GM23338 (cell line): Measurements from ENCODE around the gene MYO3B. TPM values are rescaled to one million over a fixed set of nuclear protein-coding genes. Genes with fewer than 3 reads are reported as not detected.
A peak's percentile ranks its signal among the peaks of the same experiment; 100 is the strongest.

Source experiments
- ATAC-seq: fragments of 200-7000 bp; cut with Tn5 transposase; 3 replicates; pipeline ENCODE4 v1.9.1; 2020
- DNase-seq: peaks from one replicate; pipeline ENCODE4 v3.0.0-alpha.2; 2015; ENCODE audit warnings: low spot score
- H2AFZ ChIP-seq: fragments of 200-600 bp; sonication (generic); 2 replicates; pipeline ENCODE4 v1.8.0; 2016; ENCODE audit warnings: antibody characterized with exemption, mild to moderate bottlenecking, moderate library complexity
- H3F3A ChIP-seq: fragments of 200-600 bp; sonication (generic); replicated peaks from 2 replicates; pipeline ENCODE4 v1.8.0; 2017; ENCODE audit warnings: antibody characterized with exemption, mixed run types, low read depth
- H3K27ac ChIP-seq: fragments of 200-600 bp; sonication (generic); 2 replicates; pipeline ENCODE4 v1.6.1; 2016; ENCODE audit warnings: low read depth
- H3K27me3 ChIP-seq: fragments of 200-600 bp; sonication (generic); 2 replicates; pipeline ENCODE4 v1.8.0; 2016; ENCODE audit warnings: mild to moderate bottlenecking, mixed run types, moderate library complexity; ENCODE audit not compliant: insufficient read depth
- H3K36me3 ChIP-seq: fragments of 200-600 bp; sonication (generic); 2 replicates; pipeline ENCODE4 v1.8.0; 2016; ENCODE audit warnings: mild to moderate bottlenecking; ENCODE audit not compliant: insufficient read depth
- H3K4me1 ChIP-seq: fragments of 200-600 bp; sonication (generic); 2 replicates; pipeline ENCODE4 v1.8.0; 2016; ENCODE audit warnings: mild to moderate bottlenecking, moderate library complexity; ENCODE audit not compliant: insufficient read depth
- H3K4me2 ChIP-seq: fragments of 200-600 bp; sonication (generic); 2 replicates; pipeline ENCODE4 v1.7.1; 2017; ENCODE audit warnings: mixed run types
- H3K4me3 ChIP-seq: fragments of 200-600 bp; sonication (generic); 2 replicates; pipeline ENCODE4 v1.6.1; 2016; ENCODE audit warnings: mixed run types
- H3K79me2 ChIP-seq: fragments of 200-600 bp; sonication (generic); replicated peaks from 2 replicates; pipeline ENCODE4 v1.8.0; 2017; ENCODE audit warnings: mild to moderate bottlenecking; ENCODE audit not compliant: insufficient read depth
- H3K9me2 ChIP-seq: fragments of 200-600 bp; sonication (generic); 2 replicates; pipeline ENCODE4 v1.8.0; 2017; ENCODE audit not compliant: insufficient read depth
- H4K20me1 ChIP-seq: fragments of 200-600 bp; sonication (generic); replicated peaks from 2 replicates; pipeline ENCODE4 v1.8.0; 2017; ENCODE audit warnings: mild to moderate bottlenecking; ENCODE audit not compliant: insufficient read depth
- H3K27ac Mint-ChIP-seq: 2 replicates; pipeline ENCODE4 v1.8.0; 2020; ENCODE audit warnings: inconsistent platforms, mild to moderate bottlenecking, moderate library complexity, mixed read lengths
- H3K27me3 Mint-ChIP-seq: 3 replicates; pipeline ENCODE4 v1.8.0; 2022; ENCODE audit warnings: low read depth, mild to moderate bottlenecking, moderate library complexity, mixed read lengths, inconsistent platforms; ENCODE audit not compliant: insufficient read depth, poor library complexity
- H3K36me3 Mint-ChIP-seq: 3 replicates; pipeline ENCODE4 v1.8.0; 2021; ENCODE audit warnings: low read depth, mild to moderate bottlenecking, inconsistent platforms, moderate library complexity, mixed read lengths
- H3K4me1 Mint-ChIP-seq: 3 replicates; pipeline ENCODE4 v1.8.0; 2020; ENCODE audit warnings: mild to moderate bottlenecking, inconsistent platforms, mixed read lengths
- H3K4me3 Mint-ChIP-seq: 3 replicates; pipeline ENCODE4 v1.8.0; 2021; ENCODE audit warnings: moderate library complexity, mild to moderate bottlenecking, inconsistent platforms, mixed read lengths
- H3K9me3 Mint-ChIP-seq: 3 replicates; pipeline ENCODE4 v1.8.0; 2020; ENCODE audit warnings: moderate library complexity, mild to moderate bottlenecking, inconsistent platforms, mixed read lengths
- CREB1 ChIP-seq: fragments of 250-450 bp; sonication (Bioruptor Pico); IDR thresholded peaks from 2 replicates; pipeline ENCODE4 v1.5.0; 2020; ENCODE audit warnings: low read depth, mild to moderate bottlenecking, moderate library complexity
- CTCF ChIP-seq, 2 experiments: fragments of 200-600 bp in 1 of 2; sonication (generic) in 1 of 2; conservative IDR thresholded peaks; 2 replicates each; pipeline versions ENCODE4 v1.5.1 to v1.6.1; 2016 to 2017; ENCODE audit warnings: antibody characterized with exemption in 2 of 2, low read depth in 2 of 2, mild to moderate bottlenecking in 2 of 2, moderate library complexity in 1 of 2
- EZH2phosphoT487 ChIP-seq: fragments of 200-600 bp; sonication (generic); IDR thresholded peaks from one replicate; pipeline ENCODE4 v1.8.1; 2018; ENCODE audit warnings: antibody characterized with exemption; ENCODE audit not compliant: unreplicated experiment
- JUNB ChIP-seq: IDR thresholded peaks from one replicate; pipeline ENCODE4 v1.6.1; 2016; ENCODE audit warnings: antibody characterized with exemption; ENCODE audit not compliant: unreplicated experiment
- REST ChIP-seq: IDR thresholded peaks from one replicate; pipeline ENCODE4 v1.6.1; 2018; ENCODE audit warnings: antibody characterized with exemption; ENCODE audit not compliant: unreplicated experiment
- ZNF114 ChIP-seq: fragments of 250-450 bp; sonication (Bioruptor Pico); IDR thresholded peaks from 2 replicates; pipeline ENCODE4 v1.5.0; 2020; ENCODE audit warnings: mild to moderate bottlenecking, moderate library complexity
- ZNF331 ChIP-seq: fragments of 250-450 bp; sonication (Bioruptor Pico); IDR thresholded peaks from 2 replicates; pipeline ENCODE4 v1.5.0; 2020; ENCODE audit warnings: low read depth, mild to moderate bottlenecking, moderate library complexity
- polyA plus RNA-seq: library from polyadenylated mRNA; unstranded; fragments of >200 nt; fragmentation: Nextera tagmentation; extraction: Ambion mirVana; gene quantifications from 2 replicates; pipeline ENCODE4 v1.2.1, GENCODE V29; 2016
- total RNA-seq: library from RNA; depleted of rRNA; stranded (reverse); fragments of >200 nt; shearing (Covaris generic); gene quantifications from 2 replicates; pipeline ENCODE4 v1.2.3, GENCODE V29; 2014
- TF ChIP-seq, protein P1 (sequence below): fragments of 250-450 bp; sonication (Bioruptor Pico); IDR thresholded peaks from 2 replicates; pipeline ENCODE4 v1.5.0; 2020; ENCODE audit warnings: mild to moderate bottlenecking, moderate library complexity

Gene MYO3B
- total and polyA plus RNA-seq, 2 experiments from 2014 or later, result 0.42 TPM; not detected in 1

GRCh38 chr2:170145191-170145590 is 32.8 kb upstream of the MYO3B start:
- peaks cover 5% of the 10 kb centered on the region; the same call in 1 of the 2 replicates for H3K36me3 ChIP-seq
- H3K27ac Mint-ChIP-seq, result no peak overlapping the region
- H3F3A ChIP-seq, result no peaks in the 10 kb centered on the region
- H3K36me3 Mint-ChIP-seq, result peaks cover 3% of the 10 kb centered on the region; the same call in 2 of the 3 replicates
- H3K9me3 Mint-ChIP-seq, result peaks cover 10% of the 10 kb centered on the region
- H3K4me3 ChIP-seq, result no peak overlapping the region
- H3K4me3 Mint-ChIP-seq, result no peak overlapping the region
- no peak for ATAC-seq
- TF ChIP-seq REST (no peak), CREB1 (CRISPR knock-in tag) (no peak), EZH2phosphoT487 (no peak), JUNB (no peak), ZNF114 (no peak), CTCF (conservative IDR thresholded peaks at IDR 0.05; ENCODE audit: low read depth in 2 of 2) (no peak), ZNF331 (no peak)
- TF ChIP-seq, protein P1, sequence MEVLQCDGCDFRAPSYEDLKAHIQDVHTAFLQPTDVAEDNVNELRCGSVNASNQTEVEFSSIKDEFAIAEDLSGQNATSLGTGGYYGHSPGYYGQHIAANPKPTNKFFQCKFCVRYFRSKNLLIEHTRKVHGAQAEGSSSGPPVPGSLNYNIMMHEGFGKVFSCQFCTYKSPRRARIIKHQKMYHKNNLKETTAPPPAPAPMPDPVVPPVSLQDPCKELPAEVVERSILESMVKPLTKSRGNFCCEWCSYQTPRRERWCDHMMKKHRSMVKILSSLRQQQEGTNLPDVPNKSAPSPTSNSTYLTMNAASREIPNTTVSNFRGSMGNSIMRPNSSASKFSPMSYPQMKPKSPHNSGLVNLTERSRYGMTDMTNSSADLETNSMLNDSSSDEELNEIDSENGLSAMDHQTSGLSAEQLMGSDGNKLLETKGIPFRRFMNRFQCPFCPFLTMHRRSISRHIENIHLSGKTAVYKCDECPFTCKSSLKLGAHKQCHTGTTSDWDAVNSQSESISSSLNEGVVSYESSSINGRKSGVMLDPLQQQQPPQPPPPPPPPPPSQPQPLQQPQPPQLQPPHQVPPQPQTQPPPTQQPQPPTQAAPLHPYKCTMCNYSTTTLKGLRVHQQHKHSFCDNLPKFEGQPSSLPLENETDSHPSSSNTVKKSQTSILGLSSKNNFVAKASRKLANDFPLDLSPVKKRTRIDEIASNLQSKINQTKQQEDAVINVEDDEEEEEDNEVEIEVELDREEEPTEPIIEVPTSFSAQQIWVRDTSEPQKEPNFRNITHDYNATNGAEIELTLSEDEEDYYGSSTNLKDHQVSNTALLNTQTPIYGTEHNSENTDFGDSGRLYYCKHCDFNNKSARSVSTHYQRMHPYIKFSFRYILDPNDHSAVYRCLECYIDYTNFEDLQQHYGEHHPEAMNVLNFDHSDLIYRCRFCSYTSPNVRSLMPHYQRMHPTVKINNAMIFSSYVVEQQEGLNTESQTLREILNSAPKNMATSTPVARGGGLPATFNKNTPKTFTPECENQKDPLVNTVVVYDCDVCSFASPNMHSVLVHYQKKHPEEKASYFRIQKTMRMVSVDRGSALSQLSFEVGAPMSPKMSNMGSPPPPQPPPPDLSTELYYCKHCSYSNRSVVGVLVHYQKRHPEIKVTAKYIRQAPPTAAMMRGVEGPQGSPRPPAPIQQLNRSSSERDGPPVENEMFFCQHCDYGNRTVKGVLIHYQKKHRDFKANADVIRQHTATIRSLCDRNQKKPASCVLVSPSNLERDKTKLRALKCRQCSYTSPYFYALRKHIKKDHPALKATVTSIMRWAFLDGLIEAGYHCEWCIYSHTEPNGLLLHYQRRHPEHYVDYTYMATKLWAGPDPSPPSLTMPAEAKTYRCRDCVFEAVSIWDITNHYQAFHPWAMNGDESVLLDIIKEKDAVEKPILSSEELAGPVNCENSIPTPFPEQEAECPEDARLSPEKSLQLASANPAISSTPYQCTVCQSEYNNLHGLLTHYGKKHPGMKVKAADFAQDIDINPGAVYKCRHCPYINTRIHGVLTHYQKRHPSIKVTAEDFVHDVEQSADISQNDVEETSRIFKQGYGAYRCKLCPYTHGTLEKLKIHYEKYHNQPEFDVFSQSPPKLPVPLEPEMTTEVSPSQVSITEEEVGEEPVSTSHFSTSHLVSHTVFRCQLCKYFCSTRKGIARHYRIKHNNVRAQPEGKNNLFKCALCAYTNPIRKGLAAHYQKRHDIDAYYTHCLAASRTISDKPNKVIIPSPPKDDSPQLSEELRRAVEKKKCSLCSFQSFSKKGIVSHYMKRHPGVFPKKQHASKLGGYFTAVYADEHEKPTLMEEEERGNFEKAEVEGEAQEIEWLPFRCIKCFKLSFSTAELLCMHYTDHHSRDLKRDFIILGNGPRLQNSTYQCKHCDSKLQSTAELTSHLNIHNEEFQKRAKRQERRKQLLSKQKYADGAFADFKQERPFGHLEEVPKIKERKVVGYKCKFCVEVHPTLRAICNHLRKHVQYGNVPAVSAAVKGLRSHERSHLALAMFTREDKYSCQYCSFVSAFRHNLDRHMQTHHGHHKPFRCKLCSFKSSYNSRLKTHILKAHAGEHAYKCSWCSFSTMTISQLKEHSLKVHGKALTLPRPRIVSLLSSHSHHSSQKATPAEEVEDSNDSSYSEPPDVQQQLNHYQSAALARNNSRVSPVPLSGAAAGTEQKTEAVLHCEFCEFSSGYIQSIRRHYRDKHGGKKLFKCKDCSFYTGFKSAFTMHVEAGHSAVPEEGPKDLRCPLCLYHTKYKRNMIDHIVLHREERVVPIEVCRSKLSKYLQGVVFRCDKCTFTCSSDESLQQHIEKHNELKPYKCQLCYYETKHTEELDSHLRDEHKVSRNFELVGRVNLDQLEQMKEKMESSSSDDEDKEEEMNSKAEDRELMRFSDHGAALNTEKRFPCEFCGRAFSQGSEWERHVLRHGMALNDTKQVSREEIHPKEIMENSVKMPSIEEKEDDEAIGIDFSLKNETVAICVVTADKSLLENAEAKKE (CRISPR knock-in tag), result no peak
- no peak overlapping the region for H3K4me2 ChIP-seq
- H3K9me2 ChIP-seq, result no peaks in the 10 kb centered on the region
- peak overlapping the region; percentile 72; the same call in 1 of the 2 replicates for H2AFZ ChIP-seq
- H3K27me3 ChIP-seq, result no peaks in the 10 kb centered on the region
- peaks cover 7% of the 10 kb centered on the region for H3K4me1 Mint-ChIP-seq
- H3K4me1 ChIP-seq, result no peaks in the 10 kb centered on the region
- no peak overlapping the region for H3K27ac ChIP-seq
- H3K79me2 ChIP-seq, result no peaks in the 10 kb centered on the region
- DNase-seq, result no peak
- no peaks in the 10 kb centered on the region for H4K20me1 ChIP-seq
- H3K27me3 Mint-ChIP-seq, result peaks cover 6% of the 10 kb centered on the region
